GM12878 (cell line): ENCODE results near the gene PANK1. TPM values are rescaled to one million over a fixed set of nuclear protein-coding genes. Genes with fewer than 3 reads are reported as not detected.

Experiments
- BCL11A ChIP-seq: IDR thresholded peaks from 2 replicates; pipeline ENCODE4 v1.6.1; 2011; ENCODE audit warnings: low read depth, low read length
- BMI1 ChIP-seq: fragments of 450-650 bp; IDR thresholded peaks from 2 replicates; pipeline ENCODE4 v1.6.1; 2016; ENCODE audit warnings: mild to moderate bottlenecking, moderate library complexity, borderline replicate concordance
- CREM ChIP-seq: IDR thresholded peaks from 2 replicates; pipeline ENCODE4 v1.6.1; 2014; ENCODE audit warnings: antibody characterized with exemption, low read depth
- ESRRA ChIP-seq: IDR thresholded peaks from 2 replicates; pipeline ENCODE4 v1.6.1; 2012; ENCODE audit warnings: mild to moderate bottlenecking, low read length, improper control_type of control experiment
- ETV6 ChIP-seq, 2 experiments: fragments of 450-650 bp in 1 of 2; IDR thresholded peaks in 1 of 2; conservative IDR thresholded peaks in 1 of 2; 2 replicates each; pipeline ENCODE4 v1.6.1; 2014; ENCODE audit warnings: antibody characterized with exemption in 1 of 2, borderline replicate concordance in 1 of 2, low read depth in 1 of 2, mild to moderate bottlenecking in 1 of 2, moderate library complexity in 1 of 2
- IRF4 ChIP-seq: IDR thresholded peaks from 2 replicates; pipeline ENCODE4 v1.6.1; 2011; ENCODE audit warnings: low read depth, low read length
- NFIC ChIP-seq: IDR thresholded peaks from 2 replicates; pipeline ENCODE4 v1.6.1; 2012; ENCODE audit warnings: low read depth, mild to moderate bottlenecking, inconsistent platforms, low read length, moderate library complexity
- RB1 ChIP-seq: fragments of 450-650 bp; formaldehyde crosslinking; IDR thresholded peaks from 2 replicates; pipeline ENCODE4 v1.6.1; 2017; ENCODE audit warnings: mild to moderate bottlenecking, borderline replicate concordance
- RBBP5 ChIP-seq: fragments of 200-600 bp; sonication (generic); conservative IDR thresholded peaks from 2 replicates; pipeline ENCODE4 v1.6.1; 2016
- RCOR1 ChIP-seq: conservative IDR thresholded peaks from 2 replicates; pipeline ENCODE4 v1.6.1; 2012; ENCODE audit warnings: low read depth, low read length, improper control_type of control experiment
- TCF12 ChIP-seq: IDR thresholded peaks from 2 replicates; pipeline ENCODE4 v1.6.1; 2011; ENCODE audit warnings: low read depth, mild to moderate bottlenecking, low read length
- ZNF384 ChIP-seq: IDR thresholded peaks from 2 replicates; pipeline ENCODE4 v1.6.1; 2012; ENCODE audit warnings: low read depth, mild to moderate bottlenecking, low read length, improper control_type of control experiment, borderline replicate concordance
- ZNF622 ChIP-seq: fragments of 450-650 bp; IDR thresholded peaks from 2 replicates; pipeline ENCODE4 v1.6.1; 2017; ENCODE audit warnings: mild to moderate bottlenecking, inconsistent platforms
- polyA plus RNA-seq, 11 experiments: library from polyadenylated mRNA; depleted of rRNA in 4 of 11; unstranded in 6 of 11; stranded (reverse) in 5 of 11; fragments of >200 nt; fragmentation: Nextera tagmentation in 4 of 11; fragmentation: Illumina TruSeq in 1 of 11; extraction: Ambion mirVana in 4 of 11; extraction: Trizol in 1 of 11; gene quantifications; 1 replicate in 1 of 11; 2 replicates in 10 of 11; pipeline versions ENCODE4 v1.2.1 to v1.2.3, GENCODE V29; 2011 to 2016; ENCODE audit warnings: inconsistent platforms in 2 of 11, missing spikeins in 2 of 11, low read depth in 1 of 11
- total RNA-seq, 4 experiments: library from RNA; depleted of rRNA in 3 of 4; stranded (reverse); fragments of >200 nt in 3 of 4; fragmentation: Illumina TruSeq in 1 of 4; extraction: Trizol in 1 of 4; gene quantifications; 2 replicates each; pipeline versions ENCODE4 v1.2.1 to v1.2.3, GENCODE V29; 2013 to 2021
- TF ChIP-seq, protein P1 (sequence below): fragments of 450-650 bp; IDR thresholded peaks from 2 replicates; pipeline ENCODE4 v1.6.1; 2017; ENCODE audit warnings: mild to moderate bottlenecking, moderate library complexity

The PANK1 gene
- total and polyA plus RNA-seq, 10 of the 15 experiments (the other 5 are each of a cell fraction or from before 2014, with no cell fraction given), result 1.9 to 10.6 (median 5.8) TPM

GRCh38 chr10:89591111-89591795, 53.8 kb downstream of the PANK1 start (continued):
- TF ChIP-seq, protein P1, sequence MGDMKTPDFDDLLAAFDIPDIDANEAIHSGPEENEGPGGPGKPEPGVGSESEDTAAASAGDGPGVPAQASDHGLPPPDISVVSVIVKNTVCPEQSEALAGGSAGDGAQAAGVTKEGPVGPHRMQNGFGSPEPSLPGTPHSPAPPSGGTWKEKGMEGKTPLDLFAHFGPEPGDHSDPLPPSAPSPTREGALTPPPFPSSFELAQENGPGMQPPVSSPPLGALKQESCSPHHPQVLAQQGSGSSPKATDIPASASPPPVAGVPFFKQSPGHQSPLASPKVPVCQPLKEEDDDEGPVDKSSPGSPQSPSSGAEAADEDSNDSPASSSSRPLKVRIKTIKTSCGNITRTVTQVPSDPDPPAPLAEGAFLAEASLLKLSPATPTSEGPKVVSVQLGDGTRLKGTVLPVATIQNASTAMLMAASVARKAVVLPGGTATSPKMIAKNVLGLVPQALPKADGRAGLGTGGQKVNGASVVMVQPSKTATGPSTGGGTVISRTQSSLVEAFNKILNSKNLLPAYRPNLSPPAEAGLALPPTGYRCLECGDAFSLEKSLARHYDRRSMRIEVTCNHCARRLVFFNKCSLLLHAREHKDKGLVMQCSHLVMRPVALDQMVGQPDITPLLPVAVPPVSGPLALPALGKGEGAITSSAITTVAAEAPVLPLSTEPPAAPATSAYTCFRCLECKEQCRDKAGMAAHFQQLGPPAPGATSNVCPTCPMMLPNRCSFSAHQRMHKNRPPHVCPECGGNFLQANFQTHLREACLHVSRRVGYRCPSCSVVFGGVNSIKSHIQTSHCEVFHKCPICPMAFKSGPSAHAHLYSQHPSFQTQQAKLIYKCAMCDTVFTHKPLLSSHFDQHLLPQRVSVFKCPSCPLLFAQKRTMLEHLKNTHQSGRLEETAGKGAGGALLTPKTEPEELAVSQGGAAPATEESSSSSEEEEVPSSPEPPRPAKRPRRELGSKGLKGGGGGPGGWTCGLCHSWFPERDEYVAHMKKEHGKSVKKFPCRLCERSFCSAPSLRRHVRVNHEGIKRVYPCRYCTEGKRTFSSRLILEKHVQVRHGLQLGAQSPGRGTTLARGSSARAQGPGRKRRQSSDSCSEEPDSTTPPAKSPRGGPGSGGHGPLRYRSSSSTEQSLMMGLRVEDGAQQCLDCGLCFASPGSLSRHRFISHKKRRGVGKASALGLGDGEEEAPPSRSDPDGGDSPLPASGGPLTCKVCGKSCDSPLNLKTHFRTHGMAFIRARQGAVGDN, result no peak
- no peak for TF ChIP-seq ETV6 (conservative IDR thresholded peaks at IDR 0.05 in 1 of 2, IDR thresholded peaks at IDR 0.05 in 1 of 2; ENCODE audit: borderline replicate concordance in 1 of 2, low read depth in 1 of 2)
- no peak for TF ChIP-seq ESRRA
- no peak for TF ChIP-seq CREM
- TF ChIP-seq IRF4, result no peak
- TF ChIP-seq BMI1, result no peak
- TF ChIP-seq ZNF384, result no peak
- no peak for TF ChIP-seq ZNF622
- TF ChIP-seq TCF12, result no peak
- no peak for TF ChIP-seq RCOR1
- TF ChIP-seq NFIC, result no peak
- TF ChIP-seq BCL11A, result no peak
- no peak for TF ChIP-seq RB1
- no peak for TF ChIP-seq RBBP5
